ENCODE data around the gene CD209.

- TF ChIP-seq CTCF (IDR thresholded peaks at IDR 0.05) (no peak), POLR2A (IDR thresholded peaks at IDR 0.05) (no peak)
These were observed 41.7 kb downstream of the CD209 start for GRCh38 chr19:7705387-7706187.
